Neural cell (in vitro differentiated cells): Measurements from ENCODE around the gene FRAT2. TPM values are rescaled to one million over a fixed set of nuclear protein-coding genes. Genes with fewer than 3 reads are reported as not detected.

Experiments
- H2AFZ ChIP-seq: fragments of 200-600, 300-800 bp; sonication (generic), shearing (Covaris generic); 2 replicates; pipeline ENCODE4 v1.6.0; 2014; ENCODE audit warnings: low read depth, mild to moderate bottlenecking, antibody characterized with exemption, low read length, moderate library complexity
- H3F3A ChIP-seq: fragments of 200-600 bp; shearing (Covaris generic); 2 replicates; pipeline ENCODE4 v1.6.1; 2016; ENCODE audit warnings: mild to moderate bottlenecking, moderate library complexity, mixed read lengths, antibody characterized with exemption, low read length; ENCODE audit not compliant: insufficient read depth, poor library complexity, severe bottlenecking
- H3K27ac ChIP-seq: fragments of 200-600, 300-800 bp; sonication (generic), shearing (Covaris generic); 2 replicates; pipeline ENCODE4 v1.5.1; 2014; ENCODE audit warnings: mild to moderate bottlenecking, low read length, moderate library complexity
- H3K27me3 ChIP-seq: fragments of 300-800, 200-600 bp; sonication (generic), shearing (Covaris generic); 2 replicates; pipeline ENCODE4 v1.6.0; 2014; ENCODE audit warnings: mild to moderate bottlenecking, low read depth, low read length, moderate library complexity; ENCODE audit not compliant: insufficient read depth
- H3K36me3 ChIP-seq: fragments of 300-800, 200-600 bp; sonication (generic), shearing (Covaris generic); 2 replicates; pipeline ENCODE4 v1.5.1; 2014; ENCODE audit warnings: mild to moderate bottlenecking, antibody characterized with exemption, low read length, moderate library complexity; ENCODE audit not compliant: insufficient read depth
- H3K4me2 ChIP-seq: fragments of 300-800, 200-600 bp; sonication (generic), shearing (Covaris generic); 2 replicates; pipeline ENCODE4 v1.6.0; 2014; ENCODE audit warnings: mild to moderate bottlenecking, low read length
- H3K4me3 ChIP-seq: fragments of 300-800, 200-600 bp; sonication (generic), shearing (Covaris generic); 2 replicates; pipeline ENCODE4 v1.5.1; 2014; ENCODE audit warnings: mild to moderate bottlenecking, low read length, moderate library complexity
- H3K79me2 ChIP-seq: fragments of 200-600 bp; shearing (Covaris generic); replicated peaks from 2 replicates; pipeline ENCODE4 v1.6.0; 2014; ENCODE audit warnings: mild to moderate bottlenecking, low read length, moderate library complexity; ENCODE audit not compliant: insufficient read depth
- H3K9ac ChIP-seq: fragments of 300-800, 200-600 bp; sonication (generic), shearing (Covaris generic); 2 replicates; pipeline ENCODE4 v1.6.1; 2016; ENCODE audit warnings: mild to moderate bottlenecking, low read length, mixed read lengths
- H3K9me2 ChIP-seq: fragments of 200-600 bp; shearing (Covaris generic); 2 replicates; pipeline ENCODE4 v1.6.1; 2016; ENCODE audit warnings: mild to moderate bottlenecking, low read length, mixed read lengths; ENCODE audit not compliant: insufficient read depth
- H3K9me3 ChIP-seq: fragments of 200-600, 300-800 bp; sonication (generic), shearing (Covaris generic); 2 replicates; pipeline ENCODE4 v1.6.1; 2016; ENCODE audit warnings: mild to moderate bottlenecking, mixed run types, low read length, moderate library complexity, mixed read lengths
- H4K20me1 ChIP-seq: fragments of 200-600 bp; shearing (Covaris generic); 2 replicates; pipeline ENCODE4 v1.6.1; 2016; ENCODE audit warnings: mild to moderate bottlenecking, mixed run types; ENCODE audit not compliant: insufficient read depth
- CTCF ChIP-seq: fragments of 450-650 bp; IDR thresholded peaks from 2 replicates; pipeline ENCODE4 v1.5.1; 2014; ENCODE audit warnings: antibody characterized with exemption, mild to moderate bottlenecking, moderate library complexity; ENCODE audit not compliant: poor library complexity, severe bottlenecking
- EP300 ChIP-seq: fragments of 450-650 bp; conservative IDR thresholded peaks from 2 replicates; pipeline ENCODE4 v1.6.1; 2014; ENCODE audit warnings: antibody characterized with exemption, mild to moderate bottlenecking, moderate library complexity; ENCODE audit not compliant: poor library complexity, severe bottlenecking
- EZH2 ChIP-seq: fragments of 200-600, 300-800 bp; shearing (Covaris generic), sonication (generic); IDR thresholded peaks from 2 replicates; pipeline ENCODE4 v1.6.1; 2014; ENCODE audit warnings: antibody characterized with exemption, low read length, borderline replicate concordance, mild to moderate bottlenecking; ENCODE audit not compliant: insufficient read depth, poor library complexity, severe bottlenecking
- MXI1 ChIP-seq: fragments of 450-650 bp; conservative IDR thresholded peaks from 2 replicates; pipeline ENCODE4 v1.6.1; 2014; ENCODE audit warnings: antibody characterized with exemption, mild to moderate bottlenecking; ENCODE audit not compliant: poor library complexity, severe bottlenecking
- RAD21 ChIP-seq: fragments of 450-650 bp; conservative IDR thresholded peaks from 2 replicates; pipeline ENCODE4 v1.6.1; 2014; ENCODE audit warnings: antibody characterized with exemption, mild to moderate bottlenecking, moderate library complexity
- REST ChIP-seq: IDR thresholded peaks from 2 replicates; pipeline ENCODE4 v1.6.1; 2012; ENCODE audit warnings: borderline replicate concordance
- SMC3 ChIP-seq: fragments of 450-650 bp; conservative IDR thresholded peaks from 2 replicates; pipeline ENCODE4 v1.6.1; 2014; ENCODE audit warnings: antibody characterized with exemption, mild to moderate bottlenecking, moderate library complexity; ENCODE audit not compliant: poor library complexity
- polyA plus RNA-seq: library from polyadenylated mRNA; depleted of rRNA; stranded (reverse); fragments of >200 nt; gene quantifications from 2 replicates; pipeline ENCODE4 v1.2.3, GENCODE V29; 2014

The FRAT2 gene
- polyA plus RNA-seq, 1 donor from 2014 or later = 18.5 TPM

- Histone ChIP-seq H3K4me2 (peak overlapping the region; percentile 65), H3K27ac (peak overlapping the region; percentile 63), H3K79me2 (peaks cover 4% of the 10 kb centered on the region), H3K4me3 (peak overlapping the region; percentile 71), H3K27me3 (no peaks in the 10 kb centered on the region), H3K9ac (peak overlapping the region; percentile 96), H2AFZ (no peak overlapping the region), H3K36me3 (no peaks in the 10 kb centered on the region), H3K9me2 (no peaks in the 10 kb centered on the region), H3K9me3 (no peaks in the 10 kb centered on the region), H4K20me1 (no peaks in the 10 kb centered on the region), H3F3A (peaks cover 7% of the 10 kb centered on the region)
- TF ChIP-seq EP300 (no peak), MXI1 (peak; percentile 9)
These were observed 14.0 kb downstream of the FRAT2 start for GRCh38 chr10:97320480-97321031.

- no peak overlapping the region for H2AFZ ChIP-seq
- H3F3A ChIP-seq = peaks cover under 1% of the 10 kb centered on the region
- H3K27ac ChIP-seq = peak overlapping the region; percentile 96
- peak overlapping the region; percentile 65 for H3K4me2 ChIP-seq
- no peaks in the 10 kb centered on the region for H4K20me1 ChIP-seq
- H3K36me3 ChIP-seq = no peaks in the 10 kb centered on the region
- TF ChIP-seq CTCF = peak; percentile 50
- TF ChIP-seq SMC3 = peak; percentile 29
- TF ChIP-seq REST = peak; percentile 47
- no peak for TF ChIP-seq EZH2
- TF ChIP-seq RAD21 = peak; percentile 12
- H3K9me2 ChIP-seq = no peaks in the 10 kb centered on the region
- H3K79me2 ChIP-seq = peaks cover 4% of the 10 kb centered on the region
- peak overlapping the region; percentile 71 for H3K4me3 ChIP-seq
- H3K9me3 ChIP-seq = no peaks in the 10 kb centered on the region
- peak overlapping the region; percentile 96 for H3K9ac ChIP-seq
- H3K27me3 ChIP-seq = no peaks in the 10 kb centered on the region
These were observed 14.7 kb downstream of the FRAT2 start for GRCh38 chr10:97319671-97320479.
